Suprapubic skin (tissue), 4 donors: Measurements from ENCODE around the gene UBAP1L. TPM values are rescaled to one million over a fixed set of nuclear protein-coding genes. Genes with fewer than 3 reads are reported as not detected.

ENCODE experiments used
- DNase-seq, 2 donors: peaks; one replicate each; pipeline ENCODE4 v3.0.0-alpha.2; 2019; ENCODE audit warnings: low spot score in 2 of 2
- H3K27ac ChIP-seq: fragments of 200-600 bp; sonication (generic); one replicate; pipeline ENCODE4 v1.5.1; 2019
- H3K27me3 ChIP-seq: fragments of 200-600 bp; sonication (generic); one replicate; pipeline ENCODE4 v1.5.1; 2019
- H3K36me3 ChIP-seq: fragments of 200-600 bp; sonication (generic); one replicate; pipeline ENCODE4 v1.5.1; 2019
- H3K4me1 ChIP-seq: fragments of 200-600 bp; sonication (generic); one replicate; pipeline ENCODE4 v1.5.1; 2019
- H3K4me3 ChIP-seq: fragments of 200-600 bp; sonication (generic); one replicate; pipeline ENCODE4 v1.5.1; 2019; ENCODE audit warnings: mild to moderate bottlenecking
- H3K9me3 ChIP-seq: fragments of 200-600 bp; sonication (generic); one replicate; pipeline ENCODE4 v1.5.1; 2019
- CTCF ChIP-seq, 2 donors: fragments of 200-600 bp in 1 of 2; fragments of 450-650 bp in 1 of 2; sonication (generic) in 1 of 2; IDR thresholded peaks; one replicate each; pipeline ENCODE4 v1.5.1; 2016 to 2019; ENCODE audit warnings: antibody characterized with exemption in 2 of 2, mild to moderate bottlenecking in 1 of 2, moderate library complexity in 1 of 2
- EP300 ChIP-seq: sonication (generic); formaldehyde crosslinking; IDR thresholded peaks from one replicate; pipeline ENCODE4 v1.6.1; 2017; ENCODE audit warnings: antibody characterized with exemption
- POLR2A ChIP-seq, 2 donors: fragments of 450-650 bp; IDR thresholded peaks; one replicate each; pipeline ENCODE4 v1.6.1; 2017; ENCODE audit warnings: antibody characterized with exemption in 2 of 2, mild to moderate bottlenecking in 2 of 2, moderate library complexity in 2 of 2
- POLR2AphosphoS5 ChIP-seq, 3 donors: sonication (generic); formaldehyde crosslinking; IDR thresholded peaks; one replicate each; pipeline ENCODE4 v1.6.1; 2017; ENCODE audit warnings: antibody characterized with exemption in 3 of 3
- WGBS: methylation state at CpG from one replicate; pipeline ENCODE4 v1.1.5; 2018; 5-methylcytosine and 5-hydroxymethylcytosine counted together
- total RNA-seq, 4 donors: library from RNA; depleted of rRNA; stranded (reverse); fragments of >200 nt; gene quantifications; one replicate each; pipeline ENCODE4 v1.1.0, GENCODE V29; 2016

Gene UBAP1L
- total RNA-seq, 4 donors from 2014 or later: 2.3 to 21.4 (median 5.6) TPM

- no peak for TF ChIP-seq POLR2A (IDR thresholded peaks at IDR 0.05)
- no peak for TF ChIP-seq EP300
- TF ChIP-seq POLR2AphosphoS5 (IDR thresholded peaks at IDR 0.05): no peak
- no peak for TF ChIP-seq CTCF (IDR thresholded peaks at IDR 0.05)
- DNase-seq: no peak
- peaks cover 22% of the 10 kb centered on the region for H3K27me3 ChIP-seq
- peak overlapping the region; percentile 88 for H3K27ac ChIP-seq
- no peaks in the 10 kb centered on the region for H3K9me3 ChIP-seq
- H3K4me1 ChIP-seq: peaks cover 31% of the 10 kb centered on the region
- no peaks in the 10 kb centered on the region for H3K36me3 ChIP-seq
- peak overlapping the region; percentile 54 for H3K4me3 ChIP-seq
- 62% methylated on average over 3 of the region's 3 CpGs for WGBS
Observed at GRCh38 chr15:65068403-65068788, 46.6 kb downstream of the UBAP1L start.

GRCh38 chr15:65067645-65068402 lies 47.2 kb downstream of the UBAP1L start, which contains the start of gene RASL12:
TSS of gene RASL12 (minus strand) at chr15:65067991. CDS start at chr15:65067835, 156 bp downstream.
- TF ChIP-seq POLR2AphosphoS5 (IDR thresholded peaks at IDR 0.05): no peak
- no peak for TF ChIP-seq CTCF (IDR thresholded peaks at IDR 0.05)
- TF ChIP-seq POLR2A (IDR thresholded peaks at IDR 0.05): no peak
- TF ChIP-seq EP300: no peak
- Histone ChIP-seq H3K4me3 (peak within 1 kb of the TSS; percentile 54), H3K9me3 (no peaks in the 10 kb centered on the region), H3K27ac (peak within 1 kb of the TSS; percentile 88), H3K36me3 (no peaks in the 10 kb centered on the region), H3K4me1 (peaks cover 31% of the 10 kb centered on the region), H3K27me3 (peaks cover 22% of the 10 kb centered on the region)
- WGBS: 7% methylated on average over 13 of the region's 66 CpGs
- DNase-seq: no peak

GRCh38 chr15:65067317-65067644 lies 47.7 kb downstream of the UBAP1L start:
- no peak for DNase-seq
- Histone ChIP-seq H3K9me3 (no peaks in the 10 kb centered on the region), H3K4me3 (peak overlapping the region; percentile 54), H3K4me1 (peaks cover 31% of the 10 kb centered on the region), H3K36me3 (no peaks in the 10 kb centered on the region), H3K27me3 (peaks cover 22% of the 10 kb centered on the region), H3K27ac (peak overlapping the region; percentile 88)
- TF ChIP-seq EP300 (no peak), CTCF (IDR thresholded peaks at IDR 0.05) (no peak), POLR2A (IDR thresholded peaks at IDR 0.05) (no peak), POLR2AphosphoS5 (IDR thresholded peaks at IDR 0.05) (no peak)
- WGBS: 25% methylated on average over 8 of the region's 8 CpGs

- H3K36me3 ChIP-seq: no peaks in the 10 kb centered on the region
- no peaks in the 10 kb centered on the region for H3K9me3 ChIP-seq
- peaks cover 22% of the 10 kb centered on the region for H3K27me3 ChIP-seq
- WGBS: 50% methylated on average over 8 of the region's 9 CpGs
- TF ChIP-seq POLR2A (IDR thresholded peaks at IDR 0.05) (no peak), EP300 (no peak), CTCF (IDR thresholded peaks at IDR 0.05) (no peak), POLR2AphosphoS5 (IDR thresholded peaks at IDR 0.05) (no peak)
- DNase-seq: no peak
- peaks cover 30% of the 10 kb centered on the region for H3K4me1 ChIP-seq
- H3K4me3 ChIP-seq: peak overlapping the region; percentile 54
- H3K27ac ChIP-seq: peak overlapping the region; percentile 88
Observed at GRCh38 chr15:65066635-65067316, 48.2 kb downstream of the UBAP1L start.

- DNase-seq: no peak
- 59% methylated on average over 3 of the region's 3 CpGs for WGBS
- peaks cover 29% of the 10 kb centered on the region for H3K4me1 ChIP-seq
- no peaks in the 10 kb centered on the region for H3K36me3 ChIP-seq
- peak overlapping the region; percentile 54 for H3K4me3 ChIP-seq
- H3K9me3 ChIP-seq: no peaks in the 10 kb centered on the region
- peaks cover 22% of the 10 kb centered on the region for H3K27me3 ChIP-seq
- peak overlapping the region; percentile 88 for H3K27ac ChIP-seq
- no peak for TF ChIP-seq EP300
- TF ChIP-seq POLR2A (IDR thresholded peaks at IDR 0.05): no peak
- TF ChIP-seq POLR2AphosphoS5 (IDR thresholded peaks at IDR 0.05): no peak
- no peak for TF ChIP-seq CTCF (IDR thresholded peaks at IDR 0.05)
Observed at GRCh38 chr15:65066001-65066634, 48.9 kb downstream of the UBAP1L start.
